ENCODE measurements around the gene FAM24B. TPM values are rescaled to one million over a fixed set of nuclear protein-coding genes. Genes with fewer than 3 reads are reported as not detected.
"Not testable (repeated sequence)": the region's sequence is repeated elsewhere in the genome, so short reads cannot be mapped to it uniquely, and the experiment has no call there.

Gene FAM24B
- total RNA-seq, 1 experiment from 2014 or later = 10.8 TPM

GRCh38 chr10:122877264-122877663 is 2.1 kb downstream of the FAM24B start:
- no peak overlapping the region for H3K4me3 ChIP-seq
- ChIA-PET CTCF (no interaction called here), POLR2A (ENCODE audit: unreplicated experiment) (no interaction called here)
- no peaks in the 10 kb centered on the region for H3K9me2 ChIP-seq (ENCODE audit: insufficient read depth)
- no peak overlapping the region for H3K4me2 ChIP-seq
- no peak overlapping the region for H3K27ac ChIP-seq
- H3F3A ChIP-seq (ENCODE audit: insufficient read depth, low read depth) = peaks cover 10% of the 10 kb centered on the region; the same call in 1 of the 2 replicates
- no peaks in the 10 kb centered on the region for H4K20me1 ChIP-seq (ENCODE audit: insufficient read depth)
- intact Hi-C loops (cut with micrococcal nuclease; ENCODE audit: unreplicated experiment) = no loop called here
- H3K79me2 ChIP-seq (ENCODE audit: low read depth) = peaks cover 42% of the 10 kb centered on the region
- H3K36me3 ChIP-seq (ENCODE audit: low read depth) = no peaks in the 10 kb centered on the region
- H3K27me3 ChIP-seq (ENCODE audit: insufficient read depth, low read depth) = no peaks in the 10 kb centered on the region
- no peak for DNase-seq
- peaks cover 16% of the 10 kb centered on the region; the same call in 1 of the 2 replicates for H3K4me1 ChIP-seq (replicated peaks; ENCODE audit: insufficient read depth)
- no peak overlapping the region for H2AFZ ChIP-seq
- no TSS peak for BruUV-seq (replicated peaks)
- TF ChIP-seq EZH2 (IDR thresholded peaks at IDR 0.05; ENCODE audit: low read depth) (no peak), CTCF (conservative IDR thresholded peaks at IDR 0.05) (no peak)
- H3K9me3 ChIP-seq (ENCODE audit: insufficient read depth, low read depth) = no peaks in the 10 kb centered on the region

GRCh38 chr10:122876467-122876855 is 2.9 kb downstream of the FAM24B start:
- ChIA-PET CTCF (no interaction called here), POLR2A (ENCODE audit: unreplicated experiment) (no interaction called here)
- DNase-seq = no peak
- H3K4me1 ChIP-seq (replicated peaks; ENCODE audit: insufficient read depth) = peaks cover 16% of the 10 kb centered on the region; the same call in 1 of the 2 replicates
- H2AFZ ChIP-seq = no peak overlapping the region
- BruUV-seq (replicated peaks) = no TSS peak
- no peak overlapping the region for H3K27ac ChIP-seq
- no peaks in the 10 kb centered on the region for H4K20me1 ChIP-seq (ENCODE audit: insufficient read depth)
- H3K9me2 ChIP-seq (ENCODE audit: insufficient read depth) = no peaks in the 10 kb centered on the region
- H3K79me2 ChIP-seq (ENCODE audit: low read depth) = peaks cover 42% of the 10 kb centered on the region
- intact Hi-C loops (cut with micrococcal nuclease; ENCODE audit: unreplicated experiment) = no loop called here
- no peaks in the 10 kb centered on the region for H3K27me3 ChIP-seq (ENCODE audit: insufficient read depth, low read depth)
- H3K4me2 ChIP-seq = no peak overlapping the region
- TF ChIP-seq CTCF (conservative IDR thresholded peaks at IDR 0.05) (no peak), EZH2 (IDR thresholded peaks at IDR 0.05; ENCODE audit: low read depth) (no peak)
- H3K4me3 ChIP-seq = no peak overlapping the region
- H3K9me3 ChIP-seq (ENCODE audit: insufficient read depth, low read depth) = no peaks in the 10 kb centered on the region
- no peaks in the 10 kb centered on the region for H3K36me3 ChIP-seq (ENCODE audit: low read depth)
- H3F3A ChIP-seq (ENCODE audit: insufficient read depth, low read depth) = peaks cover 10% of the 10 kb centered on the region; the same call in 1 of the 2 replicates

- POLR2A ChIA-PET (ENCODE audit: unreplicated experiment) = no interaction called here
- Histone ChIP-seq H3K4me3 (no peak overlapping the region), H4K20me1 (ENCODE audit: insufficient read depth) (no peaks in the 10 kb centered on the region), H3K36me3 (ENCODE audit: low read depth) (no peaks in the 10 kb centered on the region), H3K27me3 (ENCODE audit: insufficient read depth, low read depth) (no peaks in the 10 kb centered on the region), H3K4me1 (replicated peaks; ENCODE audit: insufficient read depth) (peaks cover 16% of the 10 kb centered on the region; the same call in 1 of the 2 replicates), H3K9me3 (ENCODE audit: insufficient read depth, low read depth) (no peaks in the 10 kb centered on the region), H2AFZ (no peak overlapping the region), H3K9me2 (ENCODE audit: insufficient read depth) (no peaks in the 10 kb centered on the region), H3F3A (ENCODE audit: insufficient read depth, low read depth) (peaks cover 10% of the 10 kb centered on the region; the same call in 1 of the 2 replicates), H3K79me2 (ENCODE audit: low read depth) (peaks cover 42% of the 10 kb centered on the region), H3K4me2 (no peak overlapping the region), H3K27ac (no peak overlapping the region)
- intact Hi-C loops (cut with micrococcal nuclease; ENCODE audit: unreplicated experiment) = no loop called here
- no peak for TF ChIP-seq CTCF (conservative IDR thresholded peaks at IDR 0.05)
- TF ChIP-seq EZH2 (IDR thresholded peaks at IDR 0.05; ENCODE audit: low read depth) = no peak
- no peak for DNase-seq
- CTCF ChIA-PET = no interaction called here
- no TSS peak for BruUV-seq (replicated peaks)
Observed at GRCh38 chr10:122875843-122876466, 3.4 kb downstream of the FAM24B start.

- H3K4me3 ChIP-seq; CTCF ChIA-PET; H3K4me2 ChIP-seq; H3K9me3 ChIP-seq (ENCODE audit: insufficient read depth, low read depth); H3K27ac ChIP-seq; H3K36me3 ChIP-seq (ENCODE audit: low read depth); H3K27me3 ChIP-seq (ENCODE audit: insufficient read depth, low read depth); BruUV-seq (replicated peaks); H3K9me2 ChIP-seq (ENCODE audit: insufficient read depth); H2AFZ ChIP-seq; H4K20me1 ChIP-seq (ENCODE audit: insufficient read depth); H3F3A ChIP-seq (ENCODE audit: insufficient read depth, low read depth); DNase-seq; H3K4me1 ChIP-seq (replicated peaks; ENCODE audit: insufficient read depth); intact Hi-C loops (cut with micrococcal nuclease; ENCODE audit: unreplicated experiment); POLR2A ChIA-PET (ENCODE audit: unreplicated experiment): not testable (repeated sequence)
- H3K79me2 ChIP-seq (ENCODE audit: low read depth) = peaks cover 21% of the 10 kb centered on the region
Observed at GRCh38 chr10:122871947-122872346, 7.4 kb downstream of the FAM24B start.

GRCh38 chr10:122868768-122869167 is 10.6 kb downstream of the FAM24B start:
- intact Hi-C loops (cut with micrococcal nuclease; ENCODE audit: unreplicated experiment); H3K27ac ChIP-seq; H3K4me3 ChIP-seq; H3K9me3 ChIP-seq (ENCODE audit: insufficient read depth, low read depth); H3K9me2 ChIP-seq (ENCODE audit: insufficient read depth); H3K36me3 ChIP-seq (ENCODE audit: low read depth); H2AFZ ChIP-seq; H3K27me3 ChIP-seq (ENCODE audit: insufficient read depth, low read depth); BruUV-seq (replicated peaks); POLR2A ChIA-PET (ENCODE audit: unreplicated experiment); CTCF ChIA-PET; H3F3A ChIP-seq (ENCODE audit: insufficient read depth, low read depth); DNase-seq; H3K4me2 ChIP-seq; H4K20me1 ChIP-seq (ENCODE audit: insufficient read depth): not testable (repeated sequence)
- H3K79me2 ChIP-seq (ENCODE audit: low read depth) = peaks cover 27% of the 10 kb centered on the region
- H3K4me1 ChIP-seq (replicated peaks; ENCODE audit: insufficient read depth) = peaks cover 11% of the 10 kb centered on the region

Measured in PC-9 (cell line).